HUES6 (cell line): Measurements from ENCODE around the gene ACSM3.
"Not testable (repeated sequence)": the region's sequence is repeated elsewhere in the genome, so short reads cannot be mapped to it uniquely, and the experiment has no call there.

ENCODE experiments used
- H3K27ac ChIP-seq: 2 replicates; pipeline ENCODE4 v1.7.0; 2013; ENCODE audit warnings: low read depth, mild to moderate bottlenecking, low read length, inconsistent platforms
- H3K27me3 ChIP-seq: 2 replicates; pipeline ENCODE4 v1.6.1; 2013; ENCODE audit warnings: low read length; ENCODE audit not compliant: control insufficient read depth, insufficient read depth
- H3K36me3 ChIP-seq: 2 replicates; pipeline ENCODE4 v1.6.1; 2013; ENCODE audit warnings: low read length; ENCODE audit not compliant: control insufficient read depth, insufficient read depth
- H3K4me1 ChIP-seq: 2 replicates; pipeline ENCODE4 v1.6.1; 2013; ENCODE audit warnings: low read length; ENCODE audit not compliant: control insufficient read depth, insufficient read depth
- H3K4me3 ChIP-seq: 2 replicates; pipeline ENCODE4 v1.5.1; 2013; ENCODE audit warnings: low read depth, low read length
- H3K9ac ChIP-seq: one replicate; pipeline ENCODE4 v1.6.1; 2013; ENCODE audit warnings: mild to moderate bottlenecking, low read length
- H3K9me3 ChIP-seq: 2 replicates; pipeline ENCODE4 v1.6.1; 2013; ENCODE audit warnings: low read depth, low read length; ENCODE audit not compliant: control insufficient read depth, insufficient read depth

The ACSM3 gene

DNA sequence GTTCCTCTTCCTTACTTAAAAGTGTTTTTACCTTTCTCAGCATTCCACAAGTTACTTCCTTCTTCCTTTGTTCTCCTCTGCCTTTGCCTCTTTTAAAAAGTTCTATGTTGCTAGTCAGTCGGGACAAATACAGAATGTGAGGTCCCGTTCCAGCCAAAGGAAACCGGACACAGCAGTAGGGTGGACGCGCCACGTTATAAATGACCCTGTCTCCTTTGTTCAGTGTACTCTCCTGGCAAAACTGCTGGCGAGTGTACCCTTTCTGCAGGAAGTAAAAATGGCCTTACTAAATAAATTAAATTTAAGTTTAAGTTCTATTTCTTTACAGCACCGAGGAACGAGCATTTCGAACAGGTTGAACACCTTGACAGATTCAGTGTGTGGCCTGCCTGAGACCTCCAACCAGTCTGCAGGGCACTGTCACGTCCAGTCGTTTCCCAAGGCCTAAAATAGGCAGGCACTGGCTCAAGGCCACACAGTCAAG lies 41.9 kb downstream of the ACSM3 start:
- H3K9me3 ChIP-seq, H3K4me1 ChIP-seq, H3K27me3 ChIP-seq, H3K36me3 ChIP-seq: not testable (repeated sequence)
- Histone ChIP-seq H3K9ac (peak overlapping the region; percentile 98), H3K4me3 (peak overlapping the region; percentile 95), H3K27ac (peak overlapping the region; percentile 63; the same call in 1 of the 2 replicates)

DNA sequence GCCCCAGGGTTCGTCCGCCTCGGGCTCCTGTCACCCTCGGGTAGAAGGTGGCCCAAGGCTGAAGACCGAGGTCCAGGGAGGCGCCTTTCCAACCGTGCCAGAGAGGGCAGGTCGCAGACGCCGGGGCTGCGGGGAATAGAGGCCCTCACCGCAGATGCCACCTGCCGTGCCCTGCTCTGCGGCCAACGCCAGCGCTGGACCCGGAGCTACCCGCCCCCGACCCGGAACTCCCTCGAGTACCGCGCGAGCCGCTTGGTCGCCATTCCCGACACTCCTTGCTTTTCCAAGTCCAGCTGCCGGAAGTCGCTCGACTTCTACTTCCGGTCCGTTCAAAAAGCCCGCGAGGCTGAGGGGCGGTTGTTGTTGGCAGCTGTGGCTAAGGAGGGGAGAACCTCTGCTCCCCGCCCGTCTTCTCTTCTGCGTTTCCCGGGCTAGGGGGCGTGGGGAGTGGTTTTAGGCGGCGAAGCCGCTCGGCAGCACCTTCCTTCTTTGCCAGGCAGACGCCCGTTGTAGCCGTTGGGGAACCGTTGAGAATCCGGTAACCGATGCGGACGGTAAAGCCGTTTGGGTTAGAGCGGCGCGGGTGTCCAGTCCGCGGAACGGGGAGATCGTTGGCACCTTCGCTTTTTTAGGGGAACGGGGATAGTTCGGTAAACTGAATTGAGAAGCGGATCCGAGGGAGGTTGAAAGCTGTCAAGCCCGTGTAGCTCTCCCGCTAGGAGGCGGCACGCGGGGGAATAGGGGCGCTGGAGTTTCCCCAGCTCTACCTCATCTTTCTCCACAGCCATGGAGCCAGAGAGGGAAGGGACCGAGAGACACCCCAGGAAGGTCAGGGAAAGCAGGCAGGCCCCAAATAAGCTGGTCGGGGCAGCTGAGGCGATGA lies 42.6 kb downstream of the ACSM3 start, which contains the start of the genes ERI2 and REXO5:
TSS of gene ERI2 (minus strand) at position 305 of the 883 bp plus-strand sequence. CDS start at position 263, 42 bp downstream.
TSS of gene REXO5 (plus strand) at position 360 of the 883 bp plus-strand sequence. CDS start at position 787, 427 bp downstream.
- peak within 1 kb of the TSS; percentile 63; the same call in 1 of the 2 replicates for H3K27ac ChIP-seq
- peaks cover 6% of the 10 kb centered on the region; the same call in 1 of the 2 replicates for H3K36me3 ChIP-seq
- H3K4me1 ChIP-seq = no peaks in the 10 kb centered on the region
- no peaks in the 10 kb centered on the region for H3K9me3 ChIP-seq
- H3K9ac ChIP-seq = peak within 1 kb of the TSS; percentile 98
- H3K27me3 ChIP-seq = no peaks in the 10 kb centered on the region
- peak within 1 kb of the TSS; percentile 95 for H3K4me3 ChIP-seq

- Histone ChIP-seq H3K4me1 (no peaks in the 10 kb centered on the region), H3K4me3 (no peak overlapping the region), H3K27me3 (no peaks in the 10 kb centered on the region), H3K9me3 (no peaks in the 10 kb centered on the region), H3K9ac (no peak overlapping the region), H3K27ac (no peak overlapping the region), H3K36me3 (peaks cover under 1% of the 10 kb centered on the region; the same call in 1 of the 2 replicates)
These were observed 44.0 kb downstream of the ACSM3 start for GRCh38 chr16:20807862-20808261.

GRCh38 chr16:20811889-20812439 lies 48.1 kb downstream of the ACSM3 start:
- no peaks in the 10 kb centered on the region for H3K4me1 ChIP-seq

GRCh38 chr16:20812510-20812909 lies 48.7 kb downstream of the ACSM3 start:
- Histone ChIP-seq H3K4me1 (no peaks in the 10 kb centered on the region), H3K9me3 (no peaks in the 10 kb centered on the region), H3K4me3 (no peak overlapping the region), H3K27ac (no peak overlapping the region), H3K36me3 (peaks cover 24% of the 10 kb centered on the region), H3K27me3 (no peaks in the 10 kb centered on the region), H3K9ac (no peak overlapping the region)

More at GRCh38 chr16:20811889-20812439, 48.1 kb downstream of the ACSM3 start:
- Histone ChIP-seq H3K27me3 (no peaks in the 10 kb centered on the region), H3K4me3 (no peak overlapping the region), H3K9me3 (no peaks in the 10 kb centered on the region), H3K36me3 (peaks cover 23% of the 10 kb centered on the region), H3K27ac (no peak overlapping the region), H3K9ac (no peak overlapping the region)

GRCh38 chr16:20814784-20815183 lies 51.0 kb downstream of the ACSM3 start:
- peaks cover 36% of the 10 kb centered on the region for H3K36me3 ChIP-seq
- no peaks in the 10 kb centered on the region for H3K27me3 ChIP-seq
- no peak overlapping the region for H3K9ac ChIP-seq
- no peaks in the 10 kb centered on the region for H3K4me1 ChIP-seq
- H3K27ac ChIP-seq = no peak overlapping the region
- no peak overlapping the region for H3K4me3 ChIP-seq
- no peaks in the 10 kb centered on the region for H3K9me3 ChIP-seq

GRCh38 chr16:20818929-20819585 lies 55.2 kb downstream of the ACSM3 start:
- H3K4me3 ChIP-seq = no peak overlapping the region
- H3K4me1 ChIP-seq = no peaks in the 10 kb centered on the region
- no peaks in the 10 kb centered on the region for H3K27me3 ChIP-seq
- H3K9me3 ChIP-seq = no peaks in the 10 kb centered on the region
- no peak overlapping the region for H3K27ac ChIP-seq
- peaks cover 48% of the 10 kb centered on the region for H3K36me3 ChIP-seq
- H3K9ac ChIP-seq = no peak overlapping the region

- H3K27ac ChIP-seq = no peak overlapping the region
- H3K9me3 ChIP-seq = no peaks in the 10 kb centered on the region
- no peaks in the 10 kb centered on the region for H3K4me1 ChIP-seq
- H3K36me3 ChIP-seq = peaks cover 48% of the 10 kb centered on the region
- H3K9ac ChIP-seq = no peak overlapping the region
- no peaks in the 10 kb centered on the region for H3K27me3 ChIP-seq
- no peak overlapping the region for H3K4me3 ChIP-seq
These were observed 57.9 kb downstream of the ACSM3 start for GRCh38 chr16:20821682-20822081.

GRCh38 chr16:20822521-20823325 lies 58.9 kb downstream of the ACSM3 start:
- Histone ChIP-seq H3K9me3 (no peaks in the 10 kb centered on the region), H3K9ac (no peak overlapping the region), H3K36me3 (peaks cover 53% of the 10 kb centered on the region), H3K4me1 (no peaks in the 10 kb centered on the region), H3K27ac (no peak overlapping the region), H3K27me3 (no peaks in the 10 kb centered on the region), H3K4me3 (no peak overlapping the region)

GRCh38 chr16:20826039-20826566 lies 62.3 kb downstream of the ACSM3 start:
- Histone ChIP-seq H3K4me1 (no peaks in the 10 kb centered on the region), H3K27me3 (no peaks in the 10 kb centered on the region), H3K9me3 (no peaks in the 10 kb centered on the region), H3K27ac (no peak overlapping the region), H3K36me3 (peaks cover 54% of the 10 kb centered on the region), H3K9ac (no peak overlapping the region), H3K4me3 (no peak overlapping the region)
